ENCODE measurements around the gene ERGIC1. TPM values are rescaled to one million over a fixed set of nuclear protein-coding genes. Genes with fewer than 3 reads are reported as not detected.

The ERGIC1 gene
- total RNA-seq, 6 experiments from 2014 or later = 240 to 276 (median 258) TPM

- Mint-ChIP-seq H3K27ac (no peak overlapping the region), H3K27me3 (ENCODE audit: insufficient read depth) (no peaks in the 10 kb centered on the region; the same call in 1 of the 2 replicates), H3K4me3 (no peak overlapping the region), H3K36me3 (ENCODE audit: low read depth) (no peaks in the 10 kb centered on the region; the same call in 1 of the 2 replicates), H3K4me1 (ENCODE audit: low read depth) (peaks cover 18% of the 10 kb centered on the region), H3K9me3 (no peaks in the 10 kb centered on the region)
- no peak for TF ChIP-seq CTCF (IDR thresholded peaks at IDR 0.05)
- no peak for DNase-seq
Observed at GRCh38 chr5:172870715-172871461, 36.8 kb downstream of the ERGIC1 start.

GRCh38 chr5:172871536-172871935 is 37.5 kb downstream of the ERGIC1 start:
- no peaks in the 10 kb centered on the region; the same call in 1 of the 2 replicates for H3K36me3 Mint-ChIP-seq (ENCODE audit: low read depth)
- no peak overlapping the region for H3K4me3 Mint-ChIP-seq
- no peaks in the 10 kb centered on the region; the same call in 1 of the 2 replicates for H3K27me3 Mint-ChIP-seq (ENCODE audit: insufficient read depth)
- no peak for TF ChIP-seq CTCF (IDR thresholded peaks at IDR 0.05)
- no peak for DNase-seq
- no peak overlapping the region for H3K27ac Mint-ChIP-seq
- H3K4me1 Mint-ChIP-seq (ENCODE audit: low read depth) = peaks cover 25% of the 10 kb centered on the region
- H3K9me3 Mint-ChIP-seq = no peaks in the 10 kb centered on the region

- TF ChIP-seq CTCF (IDR thresholded peaks at IDR 0.05) = no peak
- no peak overlapping the region for H3K27ac Mint-ChIP-seq
- H3K4me3 Mint-ChIP-seq = peak overlapping the region; percentile 51; the same call in 1 of the 2 replicates
Observed at GRCh38 chr5:172871982-172872381, 37.9 kb downstream of the ERGIC1 start.

DNA sequence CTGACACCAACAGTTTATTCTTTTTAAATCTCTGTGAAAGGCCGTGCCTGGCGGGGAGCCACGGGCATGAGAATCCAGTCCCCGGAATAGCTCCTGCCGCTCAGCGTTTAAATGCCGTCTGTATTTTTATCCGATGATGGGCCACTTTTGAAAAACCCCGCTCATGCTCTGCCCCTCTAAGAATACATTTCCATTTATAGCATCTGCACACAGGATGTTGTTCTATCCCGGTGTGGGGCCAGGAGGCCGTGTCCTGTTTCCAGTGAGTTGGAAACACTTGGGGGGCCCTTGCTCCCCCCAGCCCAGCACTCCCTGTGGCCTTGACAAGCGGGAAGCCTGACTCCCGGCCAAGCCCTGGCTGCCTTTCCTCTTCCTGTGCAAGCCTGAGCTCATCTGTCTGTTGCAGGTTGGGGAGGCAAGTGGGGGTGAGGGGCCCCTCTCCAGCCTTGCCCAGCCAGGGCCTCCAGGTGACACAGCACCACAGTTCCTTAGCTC is 39.0 kb downstream of the ERGIC1 start:
- Mint-ChIP-seq H3K27ac (no peak overlapping the region), H3K27me3 (ENCODE audit: insufficient read depth) (no peaks in the 10 kb centered on the region; the same call in 1 of the 2 replicates), H3K9me3 (no peaks in the 10 kb centered on the region), H3K4me3 (peak overlapping the region; percentile 51), H3K36me3 (ENCODE audit: low read depth) (peaks cover 7% of the 10 kb centered on the region), H3K4me1 (ENCODE audit: low read depth) (peaks cover 40% of the 10 kb centered on the region)
- no peak for DNase-seq
- TF ChIP-seq CTCF (IDR thresholded peaks at IDR 0.05) = no peak

More at GRCh38 chr5:172871982-172872381, 37.9 kb downstream of the ERGIC1 start:
- H3K9me3 Mint-ChIP-seq = no peaks in the 10 kb centered on the region
- no peak for DNase-seq
- no peaks in the 10 kb centered on the region; the same call in 1 of the 2 replicates for H3K36me3 Mint-ChIP-seq (ENCODE audit: low read depth)
- peaks cover 29% of the 10 kb centered on the region for H3K4me1 Mint-ChIP-seq (ENCODE audit: low read depth)
- no peaks in the 10 kb centered on the region; the same call in 1 of the 2 replicates for H3K27me3 Mint-ChIP-seq (ENCODE audit: insufficient read depth)

GRCh38 chr5:172873513-172873912 is 39.5 kb downstream of the ERGIC1 start:
- H3K27ac Mint-ChIP-seq = no peak overlapping the region
- no peaks in the 10 kb centered on the region for H3K9me3 Mint-ChIP-seq
- H3K4me3 Mint-ChIP-seq = 0 out of 2 replicates have a peak overlapping the region, but pooled peaks have one; percentile 51
- peaks cover 8% of the 10 kb centered on the region for H3K36me3 Mint-ChIP-seq (ENCODE audit: low read depth)
- no peaks in the 10 kb centered on the region; the same call in 1 of the 2 replicates for H3K27me3 Mint-ChIP-seq (ENCODE audit: insufficient read depth)
- peaks cover 44% of the 10 kb centered on the region for H3K4me1 Mint-ChIP-seq (ENCODE audit: low read depth)
- DNase-seq = no peak
- no peak for TF ChIP-seq CTCF (IDR thresholded peaks at IDR 0.05)
